ENCODE data around the gene FN1. TPM values are rescaled to one million over a fixed set of nuclear protein-coding genes. Genes with fewer than 3 reads are reported as not detected.
"Not testable (repeated sequence)": the region's sequence is repeated elsewhere in the genome, so short reads cannot be mapped to it uniquely, and the experiment has no call there.

The FN1 gene
- total and polyA plus RNA-seq, 4 donors: 916 to 12,965 (median 5,646) TPM

DNA sequence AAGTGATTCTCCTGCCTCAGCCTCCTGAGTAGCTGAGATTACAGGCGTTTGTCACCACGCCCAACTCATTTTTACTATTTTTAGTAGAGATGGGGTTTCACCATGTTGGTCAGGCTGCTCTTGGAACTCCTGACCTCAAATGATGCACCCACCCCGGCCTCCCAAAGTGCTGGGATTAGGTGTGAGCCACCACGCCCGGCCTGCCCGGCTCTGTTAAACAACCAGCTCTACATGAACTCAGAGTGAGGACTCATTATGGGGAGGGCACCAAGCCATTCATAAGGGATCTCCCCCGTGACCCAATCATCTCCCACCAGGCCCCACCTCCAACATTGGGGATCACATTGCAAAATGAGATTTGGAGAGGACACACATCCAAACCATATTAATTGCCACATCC, 115.2 kb downstream of the FN1 start:
- Histone ChIP-seq H3K36me3 (ENCODE audit: control insufficient read depth in 1 of 2, insufficient read depth in 2 of 2, low read length in 1 of 2) (peaks cover 0 to 11% of the 10 kb centered on the region in 2 donors), H3K4me3 (ENCODE audit: low read length in 2 of 2) (no peak overlapping the region), H3K4me1 (ENCODE audit: control insufficient read depth in 1 of 2, insufficient read depth in 2 of 2, low read length in 2 of 2) (no peaks in the 10 kb centered on the region), H3K27ac (ENCODE audit: low read depth in 1 of 2, low read length in 2 of 2) (no peak overlapping the region), H3K9me3 (ENCODE audit: control insufficient read depth, low read length) (no peaks in the 10 kb centered on the region), H3K27me3 (ENCODE audit: control insufficient read depth in 1 of 2, insufficient read depth in 2 of 2, low read length in 1 of 2) (no peaks in the 10 kb centered on the region)
- 94% methylated on average over 7 of the region's 7 CpGs for whole genome bisulfite sequencing, 2 donors
- intact Hi-C loops (cut with DNase I): no loop called here
- no peak for ATAC-seq (ENCODE audit: low FRiP score)
- no peak for DNase-seq

DNA sequence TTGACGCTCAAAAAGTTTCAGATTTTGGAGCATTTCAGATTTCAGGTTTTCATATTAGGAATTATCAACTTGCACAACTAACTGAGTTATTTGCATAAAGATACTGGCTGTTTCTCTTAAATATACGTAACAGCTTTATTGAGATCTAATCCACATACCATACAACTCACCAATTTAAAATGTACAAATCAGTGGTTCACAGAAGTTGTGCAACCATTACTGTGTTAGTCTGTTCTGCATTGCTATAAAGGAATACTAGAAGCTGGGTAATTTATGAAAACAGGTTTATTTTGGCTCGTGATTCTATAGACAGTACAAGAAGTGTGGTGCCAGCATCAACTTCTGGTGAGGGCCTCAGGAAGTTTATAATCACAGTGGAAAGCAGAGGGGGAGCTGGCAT, 115.8 kb downstream of the FN1 start:
- no peak overlapping the region for H3K27ac ChIP-seq (ENCODE audit: low read depth in 1 of 2, low read length in 2 of 2)
- DNase-seq (no peak), ATAC-seq (ENCODE audit: low FRiP score) (no peak)
- no peak overlapping the region for H3K4me3 ChIP-seq (ENCODE audit: low read length in 2 of 2)
- peaks cover 0 to 11% of the 10 kb centered on the region in 2 donors for H3K36me3 ChIP-seq (ENCODE audit: control insufficient read depth in 1 of 2, insufficient read depth in 2 of 2, low read length in 1 of 2)
- no peaks in the 10 kb centered on the region for H3K9me3 ChIP-seq (ENCODE audit: control insufficient read depth, low read length)
- intact Hi-C loops (cut with DNase I): no loop called here
- no peaks in the 10 kb centered on the region for H3K27me3 ChIP-seq (ENCODE audit: control insufficient read depth in 1 of 2, insufficient read depth in 2 of 2, low read length in 1 of 2)
- H3K4me1 ChIP-seq (ENCODE audit: control insufficient read depth in 1 of 2, insufficient read depth in 2 of 2, low read length in 2 of 2): no peaks in the 10 kb centered on the region
- WGBS, 2 donors: 86% methylated on average over 3 of the region's 3 CpGs

DNA sequence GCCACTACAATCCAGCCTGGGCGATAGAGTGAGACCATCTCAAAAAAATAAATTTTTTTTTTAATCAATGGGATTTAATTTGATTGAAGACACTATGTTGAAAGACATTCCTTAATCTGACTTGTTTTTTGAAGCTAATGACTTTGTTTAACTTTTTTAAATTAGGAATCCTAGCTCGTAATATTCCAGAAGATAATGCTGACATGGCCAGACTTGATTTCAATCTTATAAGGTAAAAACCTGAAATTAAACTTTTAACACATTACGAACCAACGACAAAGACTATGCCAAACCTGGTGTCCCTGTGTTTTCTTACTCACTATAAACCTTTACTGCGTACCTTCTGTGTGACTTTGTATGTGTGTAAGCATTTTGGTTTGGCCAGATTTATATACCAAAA, 116.4 kb downstream of the FN1 start:
- Histone ChIP-seq H3K4me3 (ENCODE audit: low read length in 2 of 2) (no peak overlapping the region), H3K27ac (ENCODE audit: low read depth in 1 of 2, low read length in 2 of 2) (no peak overlapping the region), H3K9me3 (ENCODE audit: control insufficient read depth, low read length) (no peaks in the 10 kb centered on the region), H3K36me3 (ENCODE audit: control insufficient read depth in 1 of 2, insufficient read depth in 2 of 2, low read length in 1 of 2) (peaks cover 0 to 11% of the 10 kb centered on the region in 2 donors), H3K27me3 (ENCODE audit: control insufficient read depth in 1 of 2, insufficient read depth in 2 of 2, low read length in 1 of 2) (no peaks in the 10 kb centered on the region), H3K4me1 (ENCODE audit: control insufficient read depth in 1 of 2, insufficient read depth in 2 of 2, low read length in 2 of 2) (no peaks in the 10 kb centered on the region)
- 97 to 98% methylated on average over 5 of the region's 5 CpGs for WGBS, 2 donors
- ATAC-seq (ENCODE audit: low FRiP score): no peak
- no peak for DNase-seq
- intact Hi-C loops (cut with DNase I): no loop called here

DNA sequence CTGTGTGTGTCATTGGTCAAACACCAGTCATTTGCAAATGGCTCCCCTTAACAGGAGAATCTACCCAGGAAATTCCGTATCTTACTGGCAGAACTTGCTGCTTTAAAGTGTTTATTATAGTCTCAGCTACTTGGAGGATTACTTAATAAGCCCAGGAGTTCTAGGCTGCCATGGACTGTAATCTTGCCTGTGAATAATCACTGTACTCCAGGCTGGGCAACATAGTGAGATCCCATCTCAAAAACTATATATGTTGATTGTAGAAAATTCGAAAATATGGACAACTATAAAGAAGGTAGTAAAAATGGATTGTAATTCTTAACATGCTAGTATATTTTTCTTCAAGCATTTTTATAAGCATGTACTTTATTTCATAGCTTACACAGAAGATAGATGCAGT, 119.5 kb downstream of the FN1 start:
- H3K9me3 ChIP-seq (ENCODE audit: control insufficient read depth, low read length): no peaks in the 10 kb centered on the region
- intact Hi-C loops (cut with DNase I): no loop called here
- H3K4me1 ChIP-seq (ENCODE audit: control insufficient read depth in 1 of 2, insufficient read depth in 2 of 2, low read length in 2 of 2): peaks cover 0 to 2% of the 10 kb centered on the region in 2 donors
- DNase-seq (no peak), ATAC-seq (ENCODE audit: low FRiP score) (no peak)
- peaks cover 0 to 16% of the 10 kb centered on the region in 2 donors for H3K36me3 ChIP-seq (ENCODE audit: control insufficient read depth in 1 of 2, insufficient read depth in 2 of 2, low read length in 1 of 2)
- no peak overlapping the region for H3K4me3 ChIP-seq (ENCODE audit: low read length in 2 of 2)
- 83 to 85% methylated on average over 2 of the region's 2 CpGs for WGBS, 2 donors
- no peak overlapping the region for H3K27ac ChIP-seq (ENCODE audit: low read depth in 1 of 2, low read length in 2 of 2)
- H3K27me3 ChIP-seq (ENCODE audit: control insufficient read depth in 1 of 2, insufficient read depth in 2 of 2, low read length in 1 of 2): no peaks in the 10 kb centered on the region

DNA sequence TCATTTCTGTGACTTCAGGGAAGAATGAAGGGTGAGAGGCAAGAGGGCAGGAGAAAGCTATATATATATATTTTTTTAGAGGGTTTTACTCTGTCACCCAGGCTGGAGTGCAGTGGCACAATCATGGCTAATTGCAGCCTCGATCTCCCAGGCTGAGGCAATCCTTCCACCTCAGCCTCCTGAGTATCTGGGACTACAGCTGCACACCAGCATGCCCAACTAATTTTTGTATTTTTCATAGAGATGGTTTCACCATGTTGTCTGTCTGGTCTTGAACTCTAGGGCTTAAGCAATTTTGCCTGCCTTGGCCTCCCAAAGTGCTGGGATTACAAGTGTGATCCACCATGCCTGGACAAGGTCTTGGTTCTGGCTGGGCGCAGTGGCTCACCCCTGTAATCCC, 120.6 kb downstream of the FN1 start:
- WGBS, 2 donors: 94% methylated on average over 2 of the region's 2 CpGs
- DNase-seq (no peak), ATAC-seq (ENCODE audit: low FRiP score) (no peak)
- Histone ChIP-seq H3K4me3 (ENCODE audit: low read length in 2 of 2) (no peak overlapping the region), H3K27ac (ENCODE audit: low read depth in 1 of 2, low read length in 2 of 2) (no peak overlapping the region), H3K4me1 (ENCODE audit: control insufficient read depth in 1 of 2, insufficient read depth in 2 of 2, low read length in 2 of 2) (peaks cover 0 to 2% of the 10 kb centered on the region in 2 donors), H3K27me3 (ENCODE audit: control insufficient read depth in 1 of 2, insufficient read depth in 2 of 2, low read length in 1 of 2) (no peaks in the 10 kb centered on the region), H3K9me3 (ENCODE audit: control insufficient read depth, low read length) (no peaks in the 10 kb centered on the region), H3K36me3 (ENCODE audit: control insufficient read depth in 1 of 2, insufficient read depth in 2 of 2, low read length in 1 of 2) (peaks cover 0 to 8% of the 10 kb centered on the region in 2 donors)
- intact Hi-C loops (cut with DNase I): no loop called here

DNA sequence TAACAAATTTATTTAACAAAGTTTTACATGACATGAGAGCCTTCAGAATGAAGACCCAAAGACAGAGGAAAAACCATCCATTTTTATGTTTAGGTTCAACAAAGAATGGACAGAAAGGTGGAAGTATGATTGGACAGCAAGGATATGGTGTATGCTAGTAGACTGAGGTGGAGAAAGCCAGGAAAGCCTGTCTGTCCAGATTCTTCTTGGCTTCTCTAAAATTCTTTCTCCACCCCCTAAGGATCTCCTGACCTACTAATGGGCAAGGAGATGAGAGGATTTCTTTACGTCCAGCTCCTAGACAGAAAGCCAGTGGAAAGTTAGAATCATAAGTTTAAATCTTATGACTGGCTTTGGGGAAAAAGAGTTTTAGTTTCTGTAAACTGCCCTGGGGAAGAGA, 121.0 kb downstream of the FN1 start:
- H3K27me3 ChIP-seq (ENCODE audit: control insufficient read depth in 1 of 2, insufficient read depth in 2 of 2, low read length in 1 of 2): no peaks in the 10 kb centered on the region
- ATAC-seq (ENCODE audit: low FRiP score) (no peak), DNase-seq (no peak)
- no peak overlapping the region for H3K4me3 ChIP-seq (ENCODE audit: low read length in 2 of 2)
- H3K27ac ChIP-seq (ENCODE audit: low read depth in 1 of 2, low read length in 2 of 2): no peak overlapping the region
- peaks cover 0 to 2% of the 10 kb centered on the region in 2 donors for H3K4me1 ChIP-seq (ENCODE audit: control insufficient read depth in 1 of 2, insufficient read depth in 2 of 2, low read length in 2 of 2)
- H3K9me3 ChIP-seq (ENCODE audit: control insufficient read depth, low read length): no peaks in the 10 kb centered on the region
- intact Hi-C loops (cut with DNase I): no loop called here
- H3K36me3 ChIP-seq (ENCODE audit: control insufficient read depth in 1 of 2, insufficient read depth in 2 of 2, low read length in 1 of 2): peaks cover 0 to 6% of the 10 kb centered on the region in 2 donors
- WGBS, 2 donors: 47 to 63% methylated on average over 1 of the region's 1 CpG

DNA sequence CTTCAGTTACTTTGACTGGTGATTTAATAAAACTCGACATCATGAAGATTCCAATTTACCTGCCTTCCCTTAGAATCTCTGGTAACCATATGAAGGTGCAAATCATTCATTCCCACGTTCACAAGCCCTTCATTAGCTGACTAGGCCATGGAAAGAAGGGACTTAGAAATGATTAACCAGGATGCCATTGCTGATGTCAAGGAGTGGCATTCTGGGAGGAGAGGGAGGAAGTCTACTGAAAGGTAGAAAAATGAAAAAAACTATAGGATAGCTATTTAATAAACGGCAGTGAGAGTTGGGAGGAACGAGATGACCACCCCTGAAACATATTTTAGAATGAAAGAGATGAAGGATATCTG, 122.6 kb downstream of the FN1 start:
- 84 to 87% methylated on average over 4 of the region's 4 CpGs for WGBS, 2 donors
- intact Hi-C loops (cut with DNase I): no loop called here
- DNase-seq: no peak
- Histone ChIP-seq H3K4me3 (ENCODE audit: low read length in 2 of 2) (no peak overlapping the region), H3K4me1 (ENCODE audit: control insufficient read depth in 1 of 2, insufficient read depth in 2 of 2, low read length in 2 of 2) (peaks cover 0 to 2% of the 10 kb centered on the region in 2 donors), H3K27me3 (ENCODE audit: control insufficient read depth in 1 of 2, insufficient read depth in 2 of 2, low read length in 1 of 2) (no peaks in the 10 kb centered on the region), H3K9me3 (ENCODE audit: control insufficient read depth, low read length) (no peaks in the 10 kb centered on the region), H3K36me3 (ENCODE audit: control insufficient read depth in 1 of 2, insufficient read depth in 2 of 2, low read length in 1 of 2) (peaks cover 0 to 6% of the 10 kb centered on the region in 2 donors), H3K27ac (ENCODE audit: low read depth in 1 of 2, low read length in 2 of 2) (no peak overlapping the region)
- ATAC-seq (ENCODE audit: low FRiP score): no peak

DNA sequence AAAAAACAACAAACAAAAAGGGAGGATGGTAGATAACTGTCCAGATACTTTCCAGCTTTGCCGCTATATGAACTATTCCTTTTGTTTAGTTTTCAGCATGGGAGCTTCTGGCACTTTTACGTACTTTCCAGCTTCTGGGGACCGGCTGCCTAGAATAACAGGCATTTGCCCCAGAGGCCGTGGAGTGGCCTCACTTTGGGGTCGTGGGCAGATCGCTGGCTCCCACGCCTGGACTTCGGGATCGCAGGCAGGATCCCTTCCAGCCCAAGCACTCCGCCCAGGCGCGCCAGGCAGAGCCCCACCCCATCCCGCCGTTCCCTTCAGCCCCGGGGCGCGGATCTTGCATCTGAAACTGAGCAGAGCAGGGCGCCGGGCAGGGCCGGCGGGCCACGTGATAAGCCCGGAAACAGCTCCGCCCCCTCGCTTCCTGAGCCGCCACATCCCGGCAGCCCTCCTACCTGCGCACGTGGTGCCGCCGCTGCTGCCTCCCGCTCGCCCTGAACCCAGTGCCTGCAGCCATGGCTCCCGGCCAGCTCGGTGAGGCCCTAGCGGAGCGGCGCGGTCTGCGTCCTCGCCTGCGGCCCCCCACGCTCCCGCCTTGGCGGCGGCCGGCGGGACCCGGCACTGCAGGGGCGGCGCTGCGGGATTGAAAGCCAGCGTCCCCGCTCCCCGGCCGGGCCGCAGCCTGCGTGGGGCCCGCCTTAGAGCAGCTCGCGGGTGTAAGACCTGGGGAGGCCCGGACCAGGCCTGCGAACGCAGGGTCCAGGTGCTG, 124.1 kb downstream of the FN1 start, which contains the start of gene ATIC:
Gene ATIC, plus strand, starts transcription at position 435 of the 772 bp plus-strand sequence. Its CDS starts 84 bp downstream, at position 519.
- H3K27me3 ChIP-seq (ENCODE audit: control insufficient read depth in 1 of 2, insufficient read depth in 2 of 2, low read length in 1 of 2): no peaks in the 10 kb centered on the region
- DNase-seq: peak; percentile 97 to 98
- peak within 1 kb of the TSS; percentile 36 to 69 for H3K4me3 ChIP-seq (ENCODE audit: low read length in 2 of 2)
- H3K4me1 ChIP-seq (ENCODE audit: control insufficient read depth in 1 of 2, insufficient read depth in 2 of 2, low read length in 2 of 2): peaks cover 0 to 2% of the 10 kb centered on the region in 2 donors
- ATAC-seq (ENCODE audit: low FRiP score): peak; percentile 98
- intact Hi-C loops (cut with DNase I): no loop called here
- WGBS, 2 donors: 0% methylated on average over 55 to 64 of the region's 64 CpGs
- peak within 1 kb of the TSS; percentile 53 to 58 for H3K27ac ChIP-seq (ENCODE audit: low read depth in 1 of 2, low read length in 2 of 2)
- H3K9me3 ChIP-seq (ENCODE audit: control insufficient read depth, low read length): no peaks in the 10 kb centered on the region
- H3K36me3 ChIP-seq (ENCODE audit: control insufficient read depth in 1 of 2, insufficient read depth in 2 of 2, low read length in 1 of 2): peaks cover 0 to 6% of the 10 kb centered on the region in 2 donors

DNA sequence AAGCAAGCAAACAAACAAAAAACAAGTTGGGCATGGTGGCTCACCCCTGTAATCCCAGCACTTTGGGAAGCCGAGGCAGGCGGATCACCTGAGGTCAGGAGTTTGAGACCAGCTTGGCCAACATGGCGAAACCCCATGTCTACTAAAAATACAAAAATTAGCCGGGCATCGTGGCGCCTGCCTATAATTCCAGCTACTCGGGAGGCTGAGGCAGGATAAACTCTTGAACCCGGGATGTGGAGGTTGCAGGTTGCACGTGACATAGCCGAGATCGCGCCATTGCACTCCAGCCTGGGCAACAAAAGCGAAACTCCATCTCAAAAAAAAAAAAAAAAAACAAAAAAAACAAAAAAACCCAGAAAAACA, 124.6 kb downstream of the FN1 start:
- H3K9me3 ChIP-seq (ENCODE audit: control insufficient read depth, low read length); H3K4me1 ChIP-seq (ENCODE audit: control insufficient read depth in 1 of 2, insufficient read depth in 2 of 2, low read length in 2 of 2); H3K36me3 ChIP-seq (ENCODE audit: control insufficient read depth in 1 of 2, insufficient read depth in 2 of 2, low read length in 1 of 2); H3K27ac ChIP-seq (ENCODE audit: low read depth in 1 of 2, low read length in 2 of 2); intact Hi-C loops (cut with DNase I); H3K27me3 ChIP-seq (ENCODE audit: control insufficient read depth in 1 of 2, insufficient read depth in 2 of 2, low read length in 1 of 2): not testable (repeated sequence)
- H3K4me3 ChIP-seq (ENCODE audit: low read length in 2 of 2): peak overlapping the region; percentile 35 to 69
- 63 to 69% methylated on average over 12 to 13 of the region's 13 CpGs for WGBS, 2 donors
- ATAC-seq (ENCODE audit: low FRiP score) (peak; percentile 11), DNase-seq (peak in 1 of 2 donors; percentile 59)
